Endothelial cell of umbilical vein (primary cell): ENCODE results near the gene MPIG6B. TPM values are rescaled to one million over a fixed set of nuclear protein-coding genes. Genes with fewer than 3 reads are reported as not detected.

Source experiments
- BruUV-seq: library from RNA; stranded (reverse); fragments of 400-500 nt; replicated peaks from 2 replicates; lab custom pipeline; 2021; lab: Mats Ljungman, UMichigan
- CTCF ChIA-PET: fragments of 300-600, 350-600 bp; sonication (Branson Sonifier 250); formaldehyde crosslinking; loops from one replicate; lab custom pipeline; 2021; ENCODE audit warnings: antibody characterized with exemption, inconsistent platforms; lab: Charles Lee
- POLR2A ChIA-PET: fragments of 300-600, 350-600 bp; sonication (Branson Sonifier 250); formaldehyde crosslinking; loops from one replicate; lab custom pipeline; 2021; ENCODE audit warnings: antibody characterized with exemption, inconsistent platforms; lab: Charles Lee
- DNase-seq: peaks from one replicate; pipeline ENCODE4 v3.0.0-alpha.2; 2011; ENCODE audit warnings: low read depth, low spot score
- FAIRE-seq: peaks from 2 replicates; lab custom pipeline; 2011; peaks lifted over from hg19 to GRCh38; lab: Jason Lieb, UNC
- H2AFZ ChIP-seq: 2 replicates; pipeline ENCODE4 v1.6.0; 2012; ENCODE audit warnings: low read depth, low read length, control low read depth, inconsistent platforms
- H3K27ac ChIP-seq: 2 replicates; pipeline ENCODE4 v1.5.1; 2011; ENCODE audit warnings: low read depth, mild to moderate bottlenecking, control low read depth, low read length, moderate library complexity; ENCODE audit not compliant: insufficient read depth
- H3K27me3 ChIP-seq, 2 experiments: 2 replicates each; pipeline versions ENCODE4 v1.6.0 to v1.6.1; 2011; ENCODE audit warnings: low read length in 2 of 2, mixed read lengths in 1 of 2; ENCODE audit not compliant: control insufficient read depth in 2 of 2, insufficient read depth in 2 of 2
- H3K36me3 ChIP-seq, 2 experiments: 2 replicates in 1 of 2; 3 replicates in 1 of 2; pipeline ENCODE4 v1.5.1; 2011; ENCODE audit warnings: low read length in 2 of 2, mild to moderate bottlenecking in 1 of 2, moderate library complexity in 1 of 2; ENCODE audit not compliant: control insufficient read depth in 2 of 2, insufficient read depth in 2 of 2; ENCODE audit errors: extremely low read depth in 1 of 2
- H3K4me1 ChIP-seq: 3 replicates; pipeline ENCODE4 v1.5.1; 2011; ENCODE audit warnings: mild to moderate bottlenecking, low read length; ENCODE audit not compliant: control insufficient read depth, insufficient read depth; ENCODE audit errors: extremely low read depth
- H3K4me2 ChIP-seq: 2 replicates; pipeline ENCODE4 v1.6.1; 2011; ENCODE audit warnings: low read length, control low read depth, mixed read lengths; ENCODE audit not compliant: insufficient read depth
- H3K4me3 ChIP-seq, 3 experiments: fragments of 200-600 bp in 1 of 3; sonication (generic), shearing (Covaris generic) in 1 of 3; replicated peaks in 1 of 3; 2 replicates each; pipeline ENCODE4 v1.5.1; 2011 to 2016; ENCODE audit warnings: control low read depth in 3 of 3, low read length in 3 of 3, mild to moderate bottlenecking in 2 of 3, inconsistent platforms in 1 of 3, low read depth in 1 of 3, moderate library complexity in 1 of 3; ENCODE audit not compliant: insufficient read depth in 1 of 3
- H3K79me2 ChIP-seq: 2 replicates; pipeline ENCODE4 v1.6.0; 2012; ENCODE audit warnings: low read length, inconsistent platforms; ENCODE audit not compliant: control insufficient read depth, insufficient read depth
- H3K9ac ChIP-seq: replicated peaks from 2 replicates; pipeline ENCODE3; 2011; ENCODE audit warnings: low read length, control low read depth; ENCODE audit not compliant: insufficient read depth; ENCODE audit errors: extremely low read depth
- H3K9me1 ChIP-seq: replicated peaks from 3 replicates; pipeline ENCODE4 v1.6.0; 2011; ENCODE audit warnings: mild to moderate bottlenecking, low read length; ENCODE audit not compliant: control insufficient read depth, insufficient read depth; ENCODE audit errors: extremely low read depth
- H3K9me3 ChIP-seq: replicated peaks from 2 replicates; pipeline ENCODE4 v1.5.1; 2012; ENCODE audit warnings: low read length, inconsistent platforms; ENCODE audit not compliant: control insufficient read depth, insufficient read depth
- H4K20me1 ChIP-seq: replicated peaks from 2 replicates; pipeline ENCODE3; 2011; ENCODE audit warnings: mild to moderate bottlenecking, low read length; ENCODE audit not compliant: control insufficient read depth, insufficient read depth; ENCODE audit errors: extremely low read depth
- EZH2 ChIP-seq: IDR thresholded peaks from 2 replicates; pipeline ENCODE4 v1.6.1; 2012; ENCODE audit warnings: borderline replicate concordance, low read depth, mild to moderate bottlenecking, moderate library complexity, low read length, inconsistent platforms; ENCODE audit not compliant: severe bottlenecking
- FOS ChIP-seq: IDR thresholded peaks from 2 replicates; pipeline ENCODE4 v1.6.1; 2011; ENCODE audit warnings: mild to moderate bottlenecking, low read length, moderate library complexity, borderline replicate concordance; ENCODE audit not compliant: insufficient read depth
- GATA2 ChIP-seq: IDR thresholded peaks from 2 replicates; pipeline ENCODE4 v1.7.0; 2011; ENCODE audit warnings: low read depth, mild to moderate bottlenecking, moderate library complexity, mixed read lengths, low read length; ENCODE audit not compliant: insufficient read length, insufficient read depth
- JUN ChIP-seq: IDR thresholded peaks from 2 replicates; pipeline ENCODE4 v1.6.1; 2011; ENCODE audit warnings: borderline replicate concordance, low read depth; ENCODE audit not compliant: insufficient read length, insufficient read depth
- MYC ChIP-seq: IDR thresholded peaks from one replicate; pipeline ENCODE4 v1.6.1; 2011; ENCODE audit warnings: mild to moderate bottlenecking, low read depth, low read length
- POLR2A ChIP-seq: IDR thresholded peaks from 2 replicates; pipeline ENCODE4 v1.6.1; 2012; ENCODE audit warnings: low read depth, mild to moderate bottlenecking, control low read depth, low read length
- POLR2AphosphoS5 ChIP-seq: IDR thresholded peaks from 2 replicates; pipeline ENCODE4 v1.6.1; 2012; ENCODE audit warnings: low read depth, mild to moderate bottlenecking, control low read depth, low read length, moderate library complexity; ENCODE audit not compliant: insufficient read depth
- dilution Hi-C: fragments of 300-500 bp; cut with MboI; formaldehyde crosslinking; loops from one replicate; pipeline ENCODE4 v1.15.0; 2019; ENCODE audit warnings: low sequenced_read_pairs; ENCODE audit not compliant: extremely low pct_ligation_motif_present
- intact Hi-C: fragments of 100-400 bp; cut with micrococcal nuclease; formaldehyde crosslinking; loops from one replicate; pipeline ENCODE4 v1.10.0; 2022
- polyA plus RNA-seq, 4 experiments: library from polyadenylated mRNA; depleted of rRNA in 3 of 4; stranded (reverse) in 3 of 4; unstranded in 1 of 4; fragments of >200 nt; gene quantifications; 2 replicates each; pipeline versions ENCODE4 v1.2.1 to v1.2.3, GENCODE V29; 2011 to 2012; ENCODE audit warnings: missing spikeins in 1 of 4
- total RNA-seq: library from RNA; stranded (reverse); gene quantifications from 2 replicates; pipeline ENCODE4 v1.2.3, GENCODE V29; 2021
- TF ChIP-seq, protein P1 (sequence below), 2 donors: IDR thresholded peaks; 1 replicate in 1 of 2; 2 replicates in 1 of 2; pipeline ENCODE4 v1.5.1; 2011; ENCODE audit warnings: low read length in 2 of 2, mild to moderate bottlenecking in 2 of 2, moderate library complexity in 2 of 2, control low read depth in 1 of 2, inconsistent platforms in 1 of 2, low read depth in 1 of 2; ENCODE audit not compliant: insufficient read depth in 1 of 2; ENCODE audit errors: extremely low read depth in 1 of 2
- TF ChIP-seq, protein P2 (sequence below): IDR thresholded peaks from 2 replicates; pipeline ENCODE4 v1.6.1; 2011; ENCODE audit not compliant: insufficient read depth, insufficient read length

MPIG6B gene
- total and polyA plus RNA-seq, 2 donors (not counting 3 experiments of a cell fraction or from before 2014, with no cell fraction given), result not detected

DNA sequence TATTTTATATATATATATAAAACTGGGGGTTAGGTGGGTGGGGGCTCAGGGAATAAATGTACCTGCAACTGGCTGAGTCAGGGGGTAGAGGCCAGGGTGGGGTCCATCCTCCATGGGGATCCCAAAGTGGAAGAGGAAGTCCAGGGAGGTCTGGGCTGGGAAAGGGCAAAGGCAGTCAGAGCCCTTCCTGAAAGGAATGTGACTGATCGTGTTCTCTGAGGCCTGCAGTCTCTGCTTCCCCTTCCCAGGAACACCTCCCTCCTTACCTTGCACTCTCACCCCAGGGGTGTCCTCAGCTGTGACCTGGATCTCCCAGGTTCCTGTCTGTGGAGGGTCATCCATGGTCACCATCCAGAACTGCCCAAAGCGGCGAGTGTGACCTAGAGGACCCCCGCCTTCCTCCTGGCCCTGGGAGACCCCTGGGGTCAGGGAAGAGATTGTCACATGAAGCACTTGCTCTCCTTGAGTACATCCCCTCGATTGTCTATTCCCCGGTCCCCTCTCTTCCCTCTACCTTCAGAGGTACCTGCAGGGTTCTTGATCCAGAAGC lies 44.0 kb downstream of the MPIG6B start:
- no peak overlapping the region for H3K4me3 ChIP-seq
- intact Hi-C loops, result no loop called here
- H3K9me1 ChIP-seq, result no peaks in the 10 kb centered on the region
- dilution Hi-C loops, result no loop called here
- no peaks in the 10 kb centered on the region for H4K20me1 ChIP-seq
- H3K27me3 ChIP-seq, result no peaks in the 10 kb centered on the region
- ChIA-PET CTCF (no interaction called here), POLR2A (no interaction called here)
- no peak overlapping the region for H2AFZ ChIP-seq
- no peaks in the 10 kb centered on the region for H3K9me3 ChIP-seq
- H3K27ac ChIP-seq, result no peak overlapping the region
- no peaks in the 10 kb centered on the region for H3K4me1 ChIP-seq
- FAIRE-seq, result no peak
- no peak overlapping the region for H3K9ac ChIP-seq
- TF ChIP-seq, protein P1, sequence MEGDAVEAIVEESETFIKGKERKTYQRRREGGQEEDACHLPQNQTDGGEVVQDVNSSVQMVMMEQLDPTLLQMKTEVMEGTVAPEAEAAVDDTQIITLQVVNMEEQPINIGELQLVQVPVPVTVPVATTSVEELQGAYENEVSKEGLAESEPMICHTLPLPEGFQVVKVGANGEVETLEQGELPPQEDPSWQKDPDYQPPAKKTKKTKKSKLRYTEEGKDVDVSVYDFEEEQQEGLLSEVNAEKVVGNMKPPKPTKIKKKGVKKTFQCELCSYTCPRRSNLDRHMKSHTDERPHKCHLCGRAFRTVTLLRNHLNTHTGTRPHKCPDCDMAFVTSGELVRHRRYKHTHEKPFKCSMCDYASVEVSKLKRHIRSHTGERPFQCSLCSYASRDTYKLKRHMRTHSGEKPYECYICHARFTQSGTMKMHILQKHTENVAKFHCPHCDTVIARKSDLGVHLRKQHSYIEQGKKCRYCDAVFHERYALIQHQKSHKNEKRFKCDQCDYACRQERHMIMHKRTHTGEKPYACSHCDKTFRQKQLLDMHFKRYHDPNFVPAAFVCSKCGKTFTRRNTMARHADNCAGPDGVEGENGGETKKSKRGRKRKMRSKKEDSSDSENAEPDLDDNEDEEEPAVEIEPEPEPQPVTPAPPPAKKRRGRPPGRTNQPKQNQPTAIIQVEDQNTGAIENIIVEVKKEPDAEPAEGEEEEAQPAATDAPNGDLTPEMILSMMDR (IDR thresholded peaks at IDR 0.05; ENCODE audit: extremely low read depth in 1 of 2, insufficient read depth in 1 of 2, low read depth in 1 of 2, low read length in 2 of 2), result no peak
- TF ChIP-seq POLR2A, result no peak
- TF ChIP-seq POLR2AphosphoS5, result no peak
- no peak for TF ChIP-seq GATA2
- TF ChIP-seq, protein P2, sequence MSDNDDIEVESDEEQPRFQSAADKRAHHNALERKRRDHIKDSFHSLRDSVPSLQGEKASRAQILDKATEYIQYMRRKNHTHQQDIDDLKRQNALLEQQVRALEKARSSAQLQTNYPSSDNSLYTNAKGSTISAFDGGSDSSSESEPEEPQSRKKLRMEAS, result no peak
- no peak for TF ChIP-seq JUN
- TF ChIP-seq FOS, result no peak
- no peak for TF ChIP-seq EZH2
- no peak for TF ChIP-seq MYC
- H3K4me2 ChIP-seq, result no peak overlapping the region
- H3K79me2 ChIP-seq, result no peaks in the 10 kb centered on the region
- no peaks in the 10 kb centered on the region for H3K36me3 ChIP-seq
- BruUV-seq, result no TSS peak
- DNase-seq, result no peak
